Activated CD4-positive, alpha-beta memory T cell treated with anti-CD3 and anti-CD28 coated beads, Interleukin-2, amount 10 ng/mL, durations not matched to agents 7 days and 5 days (primary cell): ENCODE results near the gene ADD3. TPM values are rescaled to one million over a fixed set of nuclear protein-coding genes. Genes with fewer than 3 reads are reported as not detected.
A peak's percentile ranks its signal among the peaks of the same experiment; 100 is the strongest.

Experiments used
- CTCF ChIA-PET: fragments of 350-600 bp; sonication (Branson Sonifier 250); formaldehyde crosslinking; loops from one replicate; lab custom pipeline; 2021; ENCODE audit warnings: antibody characterized with exemption, inconsistent platforms; lab: Charles Lee
- POLR2A ChIA-PET: fragments of 350-600 bp; sonication (Branson Sonifier 250); formaldehyde crosslinking; loops from one replicate; lab custom pipeline; 2021; ENCODE audit warnings: antibody characterized with exemption; lab: Charles Lee
- DNase-seq: peaks from one replicate; pipeline ENCODE4 v3.0.0-alpha.2; 2020
- H3K27ac Mint-ChIP-seq: one replicate; pipeline ENCODE4 v1.8.0; 2021; ENCODE audit warnings: mild to moderate bottlenecking, mixed read lengths
- H3K27me3 Mint-ChIP-seq: one replicate; pipeline ENCODE4 v1.8.0; 2021; ENCODE audit warnings: mixed read lengths
- H3K36me3 Mint-ChIP-seq: one replicate; pipeline ENCODE4 v1.8.0; 2021; ENCODE audit warnings: low read depth, mixed read lengths
- H3K4me1 Mint-ChIP-seq: one replicate; pipeline ENCODE4 v1.8.0; 2021; ENCODE audit warnings: mixed read lengths
- H3K4me3 Mint-ChIP-seq: one replicate; pipeline ENCODE4 v1.8.0; 2021; ENCODE audit warnings: mild to moderate bottlenecking, mixed read lengths
- H3K9me3 Mint-ChIP-seq: one replicate; pipeline ENCODE4 v1.8.0; 2021; ENCODE audit warnings: mixed read lengths
- total RNA-seq, 2 experiments: library from RNA; stranded (reverse); gene quantifications; one replicate each; pipeline ENCODE4 v1.2.3, GENCODE V29; 2021

Gene ADD3
- total RNA-seq, 2 experiments from 2014 or later: 400 to 401 TPM

GRCh38 chr10:109968953-109969759 is 38.6 kb upstream of the ADD3 start:
- Mint-ChIP-seq H3K4me1 (peaks cover 2% of the 10 kb centered on the region), H3K27ac (no peak overlapping the region), H3K4me3 (no peak overlapping the region), H3K9me3 (no peaks in the 10 kb centered on the region), H3K36me3 (no peaks in the 10 kb centered on the region), H3K27me3 (peaks cover 7% of the 10 kb centered on the region)
- POLR2A ChIA-PET: no interaction called here
- CTCF ChIA-PET: interaction anchor here (0.7 to 1.2 kb wide), 3 partner anchors 11 to 85 kb away, joined by 3 to 5 read pairs (median 3); no protein-coding TSS in a partner anchor
- no peak for DNase-seq

DNA sequence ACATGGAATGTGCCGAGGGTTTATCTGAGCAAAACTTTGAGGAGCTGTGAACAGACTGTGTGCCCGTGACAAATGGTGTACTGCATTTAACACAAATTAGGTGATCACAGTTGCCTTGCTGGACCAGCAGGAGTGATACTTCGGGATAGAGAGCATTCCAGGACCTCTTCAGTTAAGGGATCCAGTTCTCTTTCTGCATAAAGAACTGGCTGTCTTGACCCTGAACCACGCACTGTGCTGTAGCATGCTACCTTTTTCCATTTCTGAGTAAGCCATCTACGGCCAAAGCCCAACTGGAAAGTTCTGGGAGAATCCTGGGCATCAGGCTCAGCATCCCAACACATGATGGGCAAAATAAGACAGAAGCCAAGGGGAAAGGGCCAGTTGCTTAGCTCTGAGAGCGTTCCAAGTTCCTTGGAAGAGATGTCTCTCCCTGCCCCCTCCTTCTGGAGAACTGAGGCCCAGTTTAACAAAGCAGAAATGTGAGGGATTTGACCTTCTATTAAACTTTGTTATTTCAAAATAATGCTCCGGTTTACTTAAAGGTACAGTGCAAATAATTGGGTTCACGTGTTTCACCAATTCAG is 37.9 kb upstream of the ADD3 start:
- POLR2A ChIA-PET: no interaction called here
- H3K4me3 Mint-ChIP-seq: no peak overlapping the region
- H3K27ac Mint-ChIP-seq: no peak overlapping the region
- no peaks in the 10 kb centered on the region for H3K36me3 Mint-ChIP-seq
- H3K9me3 Mint-ChIP-seq: no peaks in the 10 kb centered on the region
- CTCF ChIA-PET: no interaction called here
- no peak for DNase-seq
- H3K4me1 Mint-ChIP-seq: no peaks in the 10 kb centered on the region
- H3K27me3 Mint-ChIP-seq: peaks cover 7% of the 10 kb centered on the region

GRCh38 chr10:109971634-109972033 is 36.1 kb upstream of the ADD3 start:
- ChIA-PET CTCF (no interaction called here), POLR2A (interaction anchor here (0.6 kb wide), 1 partner anchor 239 kb away, joined by 3 read pairs; no protein-coding TSS in a partner anchor)

DNA sequence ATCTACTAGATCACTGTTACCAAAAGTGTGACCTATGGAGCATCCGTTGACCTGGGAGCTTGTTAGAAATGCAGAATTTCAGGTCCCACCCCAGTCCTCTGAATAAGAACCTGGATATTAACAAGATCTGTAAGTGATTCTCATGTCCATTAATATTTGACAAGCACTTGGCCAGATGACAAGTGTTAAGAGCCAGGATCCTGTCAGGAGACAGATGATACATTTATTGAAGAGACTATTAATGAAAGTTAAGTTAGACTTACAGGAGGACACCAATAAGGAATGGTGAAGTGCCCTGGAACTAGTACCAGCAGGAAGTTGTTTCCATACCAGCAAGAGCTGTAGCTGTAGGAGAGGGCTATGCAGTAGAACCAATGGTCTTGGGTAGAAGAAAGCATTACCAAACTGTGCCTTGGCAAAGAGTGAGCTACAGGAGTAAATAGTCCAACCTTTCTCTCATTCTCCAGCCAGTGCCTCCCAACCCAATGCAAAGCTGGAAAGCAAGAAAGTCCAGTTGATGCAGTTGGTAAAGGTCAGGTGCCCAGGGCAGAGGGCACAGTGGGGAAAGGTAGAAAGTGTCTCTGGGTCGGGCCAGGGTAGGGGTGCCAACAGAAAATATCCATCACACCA is 35.3 kb upstream of the ADD3 start:
- DNase-seq: no peak
- POLR2A ChIA-PET: no interaction called here
- peaks cover 4% of the 10 kb centered on the region for H3K27me3 Mint-ChIP-seq
- no peaks in the 10 kb centered on the region for H3K9me3 Mint-ChIP-seq
- no peaks in the 10 kb centered on the region for H3K36me3 Mint-ChIP-seq
- H3K4me3 Mint-ChIP-seq: no peak overlapping the region
- no peak overlapping the region for H3K27ac Mint-ChIP-seq
- no peaks in the 10 kb centered on the region for H3K4me1 Mint-ChIP-seq
- CTCF ChIA-PET: interaction anchor here (1.0 kb wide), 1 partner anchor 89 kb away, joined by 3 read pairs; no protein-coding TSS in a partner anchor

More at GRCh38 chr10:109971634-109972033, 36.1 kb upstream of the ADD3 start:
- Mint-ChIP-seq H3K4me1 (no peaks in the 10 kb centered on the region), H3K27ac (no peak overlapping the region), H3K36me3 (no peaks in the 10 kb centered on the region), H3K27me3 (peaks cover 4% of the 10 kb centered on the region), H3K4me3 (no peak overlapping the region), H3K9me3 (no peaks in the 10 kb centered on the region)
- no peak for DNase-seq

DNA sequence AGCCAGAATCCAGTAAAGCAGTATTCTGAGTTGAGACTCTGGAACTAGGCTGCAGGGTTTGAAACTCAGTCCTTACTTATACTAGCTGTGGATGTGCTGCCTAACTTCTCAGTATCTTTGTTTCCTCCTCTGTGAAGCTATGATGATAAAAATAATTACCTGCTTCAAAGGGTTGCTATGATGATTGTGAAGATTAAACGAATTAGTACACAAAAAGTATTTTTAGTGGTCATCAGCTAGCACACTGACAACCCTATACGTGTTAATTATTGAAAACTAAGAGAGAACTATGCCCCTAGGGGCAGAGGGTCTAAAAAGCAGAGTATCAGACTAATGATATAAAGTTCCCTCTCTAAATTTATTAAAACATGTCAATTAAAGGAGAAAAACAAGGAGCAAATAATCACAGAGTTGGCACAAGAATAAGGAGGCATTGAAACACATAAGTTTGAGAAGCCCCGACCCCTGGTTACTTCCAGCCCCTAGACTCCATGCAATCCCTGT is 34.4 kb upstream of the ADD3 start:
- no peak for DNase-seq
- Mint-ChIP-seq H3K27ac (no peak overlapping the region), H3K27me3 (peaks cover 4% of the 10 kb centered on the region), H3K4me3 (no peak overlapping the region), H3K4me1 (no peaks in the 10 kb centered on the region), H3K36me3 (no peaks in the 10 kb centered on the region), H3K9me3 (no peaks in the 10 kb centered on the region)
- ChIA-PET CTCF (interaction anchor here (1.0 to 1.2 kb wide), 2 partner anchors 17 to 89 kb away, joined by 3 read pairs; no protein-coding TSS in a partner anchor), POLR2A (no interaction called here)

DNA sequence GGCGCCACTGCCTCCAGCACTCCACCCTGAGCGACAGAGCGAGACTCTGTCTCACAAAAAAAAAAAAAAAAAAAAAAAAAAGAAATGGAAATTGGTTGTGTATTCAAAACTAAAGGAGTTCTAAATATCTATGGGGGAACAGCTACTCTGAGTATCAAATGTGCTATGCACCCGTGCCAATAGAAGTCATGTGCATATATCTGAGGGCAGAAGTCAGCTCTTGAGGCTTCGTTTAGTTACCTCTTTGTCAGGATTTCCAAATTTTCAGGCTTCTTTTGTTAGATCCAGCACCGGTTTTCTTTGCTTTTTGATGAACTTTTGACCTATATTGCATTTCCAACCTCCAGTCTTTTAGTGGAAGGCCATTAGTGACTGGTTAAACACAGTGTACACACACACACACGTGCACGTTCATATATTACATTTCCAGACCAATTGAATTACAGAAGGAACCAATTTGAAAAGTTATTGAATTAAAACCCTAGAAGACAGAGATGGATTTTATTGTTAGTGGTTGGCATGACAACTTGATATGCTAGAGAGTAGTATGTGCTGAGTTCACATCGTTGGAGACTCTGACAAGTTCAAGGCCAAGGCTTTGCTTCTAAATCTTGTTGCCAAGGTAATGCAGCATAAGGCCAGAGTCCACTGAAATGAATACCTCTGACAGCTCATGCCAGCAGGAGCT is 33.1 kb upstream of the ADD3 start:
- CTCF ChIA-PET: interaction anchor here (0.7 to 3.4 kb wide), 4 partner anchors 14 to 78 kb away, joined by 3 to 15 read pairs (median 4); no protein-coding TSS in a partner anchor
- Mint-ChIP-seq H3K4me1 (peaks cover 3% of the 10 kb centered on the region), H3K27ac (no peak overlapping the region), H3K4me3 (no peak overlapping the region), H3K9me3 (no peaks in the 10 kb centered on the region), H3K36me3 (no peaks in the 10 kb centered on the region), H3K27me3 (peaks cover 2% of the 10 kb centered on the region)
- DNase-seq: no peak
- POLR2A ChIA-PET: interaction anchor here (0.6 kb wide), 1 partner anchor 590 kb away, joined by 3 read pairs; no protein-coding TSS in a partner anchor

GRCh38 chr10:109975244-109976190 is 32.3 kb upstream of the ADD3 start:
- CTCF ChIA-PET: interaction anchor here (0.7 to 5.0 kb wide), 14 partner anchors 11 to 305 kb away, joined by 3 to 29 read pairs (median 4); no protein-coding TSS in a partner anchor
- Mint-ChIP-seq H3K36me3 (no peaks in the 10 kb centered on the region), H3K4me3 (no peak overlapping the region), H3K27me3 (peaks cover 2% of the 10 kb centered on the region), H3K4me1 (peaks cover 3% of the 10 kb centered on the region), H3K9me3 (no peaks in the 10 kb centered on the region), H3K27ac (no peak overlapping the region)
- POLR2A ChIA-PET: interaction anchor here (0.6 kb wide), 1 partner anchor 589 kb away, joined by 3 read pairs; no protein-coding TSS in a partner anchor
- DNase-seq: no peak

- Mint-ChIP-seq H3K27ac (no peak overlapping the region), H3K9me3 (no peaks in the 10 kb centered on the region), H3K27me3 (peaks cover 2% of the 10 kb centered on the region), H3K4me3 (no peak overlapping the region), H3K4me1 (peaks cover 3% of the 10 kb centered on the region), H3K36me3 (no peaks in the 10 kb centered on the region)
- POLR2A ChIA-PET: no interaction called here
- CTCF ChIA-PET: interaction anchor here (0.6 to 5.0 kb wide), 15 partner anchors 12 to 304 kb away, joined by 3 to 29 read pairs (median 4); no protein-coding TSS in a partner anchor
- no peak for DNase-seq
Measured at GRCh38 chr10:109976681-109977080, 31.1 kb upstream of the ADD3 start.

DNA sequence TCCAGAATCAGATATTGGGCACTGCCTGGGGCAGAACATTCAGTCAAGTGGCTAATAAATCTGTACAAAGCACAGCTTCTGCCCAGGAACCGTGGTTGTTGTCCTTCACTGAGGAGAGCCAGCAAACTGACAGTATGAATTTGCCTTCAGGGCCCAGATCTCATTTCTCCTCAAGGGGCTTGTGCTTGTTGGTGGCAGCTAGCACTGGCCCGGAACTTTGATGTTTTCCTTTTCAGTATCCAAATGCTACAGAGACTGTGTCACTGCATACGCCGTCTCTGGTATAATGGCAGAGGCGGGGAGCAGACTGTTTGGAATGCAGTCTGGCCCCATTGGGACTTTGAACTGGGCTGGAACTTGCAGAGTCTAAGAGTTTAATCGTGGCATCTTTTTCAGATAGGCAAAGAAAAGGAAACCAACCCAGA is 30.4 kb upstream of the ADD3 start:
- CTCF ChIA-PET: interaction anchor here (1.0 to 5.0 kb wide), 11 partner anchors 12 to 159 kb away, joined by 3 to 29 read pairs (median 4); no protein-coding TSS in a partner anchor
- no peak for DNase-seq
- POLR2A ChIA-PET: interaction anchor here (1.2 to 1.4 kb wide), 2 partner anchors 30 to 67 kb away, joined by 3 to 4 read pairs; partner anchors contain the start of gene ADD3
- Mint-ChIP-seq H3K4me3 (no peak overlapping the region), H3K9me3 (no peaks in the 10 kb centered on the region), H3K27ac (no peak overlapping the region), H3K4me1 (peaks cover 6% of the 10 kb centered on the region), H3K36me3 (no peaks in the 10 kb centered on the region), H3K27me3 (no peaks in the 10 kb centered on the region)

DNA sequence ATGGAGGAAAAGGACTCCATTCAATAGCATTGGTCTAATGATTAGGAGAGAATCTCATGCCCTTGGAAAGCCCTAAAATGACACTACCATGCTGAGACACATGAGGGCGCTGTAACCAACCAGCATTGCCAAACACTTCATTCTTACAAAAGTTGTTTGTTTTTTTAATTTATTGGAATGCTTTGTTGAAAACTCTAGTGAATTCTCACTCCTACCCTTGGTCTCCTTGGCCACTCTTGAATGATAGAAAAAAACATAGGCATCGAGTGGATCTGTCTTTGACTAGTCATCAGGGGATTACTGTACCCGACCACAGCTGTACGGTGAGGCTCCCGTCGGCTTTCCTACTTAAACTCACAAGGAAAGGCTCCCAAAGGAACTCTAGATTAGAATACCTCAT is 29.3 kb upstream of the ADD3 start:
- ChIA-PET POLR2A (interaction anchor here (1.2 to 1.5 kb wide), 5 partner anchors 29 to 107 kb away, joined by 3 to 7 read pairs (median 4); partner anchors contain the start of gene ADD3), CTCF (interaction anchor here (0.6 to 5.0 kb wide), 24 partner anchors 10 to 629 kb away, joined by 3 to 29 read pairs (median 4); no protein-coding TSS in a partner anchor)
- Mint-ChIP-seq H3K27me3 (no peaks in the 10 kb centered on the region), H3K4me1 (peaks cover 6% of the 10 kb centered on the region), H3K4me3 (no peak overlapping the region), H3K36me3 (no peaks in the 10 kb centered on the region), H3K27ac (no peak overlapping the region), H3K9me3 (no peaks in the 10 kb centered on the region)
- DNase-seq: peak; percentile 70

GRCh38 chr10:109979215-109979614 is 28.6 kb upstream of the ADD3 start:
- no peaks in the 10 kb centered on the region for H3K9me3 Mint-ChIP-seq
- DNase-seq: no peak
- no peak overlapping the region for H3K4me3 Mint-ChIP-seq
- H3K27ac Mint-ChIP-seq: no peak overlapping the region
- CTCF ChIA-PET: interaction anchor here (0.6 to 5.0 kb wide), 18 partner anchors 9 to 307 kb away, joined by 3 to 29 read pairs (median 4); no protein-coding TSS in a partner anchor
- H3K4me1 Mint-ChIP-seq: peaks cover 6% of the 10 kb centered on the region
- H3K27me3 Mint-ChIP-seq: no peaks in the 10 kb centered on the region
- POLR2A ChIA-PET: interaction anchor here (0.6 to 1.5 kb wide), 4 partner anchors 31 to 114 kb away, joined by 3 to 7 read pairs (median 4); no protein-coding TSS in a partner anchor
- H3K36me3 Mint-ChIP-seq: no peaks in the 10 kb centered on the region
